NCI-H2196 (cell line): ENCODE results near the gene MTR.

ENCODE experiments used
- DNase-seq: peaks from one replicate; lab custom pipeline; 2025; ENCODE audit not compliant: unreplicated experiment; lab: John Stamatoyannopoulos, UW

The MTR gene

GRCh38 chr1:236862219-236862591 is 67.1 kb downstream of the MTR start:
- no peak for DNase-seq

- no peak for DNase-seq
Observed at GRCh38 chr1:236862615-236863211, 67.6 kb downstream of the MTR start.

GRCh38 chr1:236864211-236864610 is 69.1 kb downstream of the MTR start:
- no peak for DNase-seq

GRCh38 chr1:236864996-236865817 is 70.1 kb downstream of the MTR start:
- DNase-seq: no peak

- no peak for DNase-seq
Observed at GRCh38 chr1:236865818-236866155, 70.7 kb downstream of the MTR start.

GRCh38 chr1:236868625-236869467 is 73.8 kb downstream of the MTR start:
- no peak for DNase-seq

- no peak for DNase-seq
Observed at GRCh38 chr1:236869911-236870310, 74.8 kb downstream of the MTR start.

- no peak for DNase-seq
Observed at GRCh38 chr1:236870721-236871120, 75.6 kb downstream of the MTR start.

GRCh38 chr1:236872075-236872666 is 77.1 kb downstream of the MTR start:
- no peak for DNase-seq

- no peak for DNase-seq
Observed at GRCh38 chr1:236875975-236876374, 80.9 kb downstream of the MTR start.

- DNase-seq: no peak
Observed at GRCh38 chr1:236877661-236878060, 82.6 kb downstream of the MTR start.

GRCh38 chr1:236880209-236880608 is 85.1 kb downstream of the MTR start:
- no peak for DNase-seq

GRCh38 chr1:236882678-236883077 is 87.6 kb downstream of the MTR start:
- DNase-seq: no peak

GRCh38 chr1:236886199-236886598 is 91.1 kb downstream of the MTR start:
- DNase-seq: no peak

- DNase-seq: no peak
Observed at GRCh38 chr1:236887081-236887480, 92.0 kb downstream of the MTR start.

GRCh38 chr1:236888126-236888525 is 93.0 kb downstream of the MTR start:
- DNase-seq: no peak

- DNase-seq: no peak
Observed at GRCh38 chr1:236888903-236889302, 93.8 kb downstream of the MTR start.

- no peak for DNase-seq
Observed at GRCh38 chr1:236890152-236891056, 95.3 kb downstream of the MTR start.

- no peak for DNase-seq
Observed at GRCh38 chr1:236893626-236894545, 98.8 kb downstream of the MTR start.
